AG04450 (cell line): Measurements from ENCODE around the gene GPC6. TPM values are rescaled to one million over a fixed set of nuclear protein-coding genes. Genes with fewer than 3 reads are reported as not detected.

ENCODE experiments used
- CTCF ChIA-PET: fragments of 300-600, 350-600 bp; formaldehyde crosslinking; extraction: SDS; loops from one replicate; lab custom pipeline; 2022; ENCODE audit warnings: antibody characterized with exemption, inconsistent platforms; lab: Charles Lee
- POLR2A ChIA-PET: fragments of 350-600 bp; formaldehyde crosslinking; extraction: SDS; loops from one replicate; lab custom pipeline; 2021; ENCODE audit warnings: antibody characterized with exemption, inconsistent platforms; lab: Yijun Ruan, JAX
- DNase-seq: peaks from one replicate; pipeline ENCODE4 v3.0.0-alpha.2; 2011; ENCODE audit warnings: low read depth, low spot score
- H3K27ac ChIP-seq: one replicate; pipeline ENCODE4 v1.5.1; 2012; ENCODE audit warnings: low read depth, low read length, control low read depth
- H3K27me3 ChIP-seq: one replicate; pipeline ENCODE4 v1.6.0; 2012; ENCODE audit warnings: low read length; ENCODE audit not compliant: control insufficient read depth, insufficient read depth
- H3K4me3 ChIP-seq: 2 replicates; pipeline ENCODE4 v1.5.1; 2011; ENCODE audit warnings: mild to moderate bottlenecking, low read depth, low read length, control low read depth
- H3K9me3 ChIP-seq: 2 replicates; pipeline ENCODE4 v1.5.1; 2012; ENCODE audit warnings: low read length; ENCODE audit not compliant: control insufficient read depth, insufficient read depth
- CTCF ChIP-seq: IDR thresholded peaks from 2 replicates; pipeline ENCODE4 v1.5.1; 2011; ENCODE audit warnings: low read depth, low read length, control low read depth, inconsistent platforms
- polyA plus RNA-seq: library from polyadenylated mRNA; depleted of rRNA; stranded (reverse); fragments of >200 nt; gene quantifications from 2 replicates; pipeline ENCODE4 v1.2.3, GENCODE V29; 2011

Gene GPC6
- polyA plus RNA-seq, 1 experiment, result 40.4 TPM

GRCh38 chr13:93746589-93746988, 520.0 kb downstream of the GPC6 start:
- H3K27ac ChIP-seq, result no peak overlapping the region
- no peaks in the 10 kb centered on the region for H3K27me3 ChIP-seq
- POLR2A ChIA-PET, result no interaction called here
- no peaks in the 10 kb centered on the region for H3K9me3 ChIP-seq
- DNase-seq, result no peak
- H3K4me3 ChIP-seq, result no peak overlapping the region
- CTCF ChIA-PET, result no interaction called here
- no peak for TF ChIP-seq CTCF

GRCh38 chr13:93750676-93751075, 524.1 kb downstream of the GPC6 start:
- no peak for DNase-seq
- Histone ChIP-seq H3K9me3 (no peaks in the 10 kb centered on the region), H3K27ac (no peak overlapping the region), H3K27me3 (no peaks in the 10 kb centered on the region), H3K4me3 (no peak overlapping the region)
- no peak for TF ChIP-seq CTCF
- CTCF ChIA-PET, result interaction anchor here (0.5 kb wide), 1 partner anchor 1693 kb away, joined by 3 read pairs; no protein-coding TSS in a partner anchor
- POLR2A ChIA-PET, result interaction anchor here (0.5 kb wide), 1 partner anchor 198 kb away, joined by 3 read pairs; no protein-coding TSS in a partner anchor

GRCh38 chr13:93751117-93751516, 524.5 kb downstream of the GPC6 start:
- Histone ChIP-seq H3K9me3 (no peaks in the 10 kb centered on the region), H3K27ac (no peak overlapping the region), H3K27me3 (no peaks in the 10 kb centered on the region), H3K4me3 (no peak overlapping the region)
- TF ChIP-seq CTCF, result no peak
- ChIA-PET POLR2A (interaction anchor here (0.5 kb wide), 1 partner anchor 198 kb away, joined by 3 read pairs; no protein-coding TSS in a partner anchor), CTCF (interaction anchor here (0.5 kb wide), 1 partner anchor 1693 kb away, joined by 3 read pairs; no protein-coding TSS in a partner anchor)
- DNase-seq, result no peak

GRCh38 chr13:93752541-93752940, 525.9 kb downstream of the GPC6 start:
- CTCF ChIA-PET, result interaction anchor here (0.9 kb wide), 1 partner anchor 15 kb away, joined by 3 read pairs; no protein-coding TSS in a partner anchor
- POLR2A ChIA-PET, result no interaction called here
- TF ChIP-seq CTCF, result no peak
- Histone ChIP-seq H3K27ac (no peak overlapping the region), H3K9me3 (no peaks in the 10 kb centered on the region), H3K4me3 (no peak overlapping the region), H3K27me3 (no peaks in the 10 kb centered on the region)
- DNase-seq, result no peak

GRCh38 chr13:93753639-93754038, 527.0 kb downstream of the GPC6 start:
- POLR2A ChIA-PET, result no interaction called here
- DNase-seq, result no peak
- Histone ChIP-seq H3K27me3 (no peaks in the 10 kb centered on the region), H3K27ac (no peak overlapping the region), H3K4me3 (no peak overlapping the region), H3K9me3 (no peaks in the 10 kb centered on the region)
- CTCF ChIA-PET, result no interaction called here
- no peak for TF ChIP-seq CTCF
